Thyroid gland (tissue), 4 donors: ENCODE measurements around the gene RNF227.

Experiments
- POLR2A ChIP-seq, 2 donors: fragments of 450-650 bp; IDR thresholded peaks; one replicate each; pipeline ENCODE4 v1.6.1; 2017; ENCODE audit warnings: antibody characterized with exemption in 2 of 2, mild to moderate bottlenecking in 2 of 2, moderate library complexity in 1 of 2
- TF ChIP-seq, protein P1 (sequence below), 6 experiments: fragments of 200-600 bp in 3 of 6; fragments of 450-650 bp in 3 of 6; sonication (generic) in 3 of 6; IDR thresholded peaks; one replicate each; pipeline ENCODE4 v1.5.1; 2016 to 2019; ENCODE audit warnings: antibody characterized with exemption in 6 of 6, mild to moderate bottlenecking in 2 of 6, inconsistent platforms in 1 of 6, moderate library complexity in 1 of 6

DNA sequence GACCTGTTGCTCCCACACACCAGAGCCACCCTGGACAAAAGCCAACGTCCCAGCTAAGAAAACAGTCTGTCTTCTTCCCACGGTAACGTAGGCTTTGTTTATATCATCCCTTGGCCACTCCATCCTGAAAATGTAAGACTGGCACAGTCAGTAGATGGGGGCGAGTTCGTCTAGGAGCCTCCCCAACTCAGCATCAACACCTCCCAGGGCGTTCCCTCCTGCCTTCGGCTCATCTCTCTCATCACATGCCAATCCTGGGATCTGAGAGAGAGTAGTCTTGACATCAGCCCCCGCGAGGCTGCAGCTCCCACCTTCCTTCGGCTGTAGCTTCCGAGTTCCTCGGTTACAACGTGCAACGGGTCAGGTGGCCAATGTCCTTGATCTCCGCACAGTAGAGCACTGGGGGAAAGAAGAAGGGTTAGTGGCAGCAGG lies 894 bp downstream of the RNF227 start:
- no peak for TF ChIP-seq POLR2A (IDR thresholded peaks at IDR 0.05)
- TF ChIP-seq, protein P1, sequence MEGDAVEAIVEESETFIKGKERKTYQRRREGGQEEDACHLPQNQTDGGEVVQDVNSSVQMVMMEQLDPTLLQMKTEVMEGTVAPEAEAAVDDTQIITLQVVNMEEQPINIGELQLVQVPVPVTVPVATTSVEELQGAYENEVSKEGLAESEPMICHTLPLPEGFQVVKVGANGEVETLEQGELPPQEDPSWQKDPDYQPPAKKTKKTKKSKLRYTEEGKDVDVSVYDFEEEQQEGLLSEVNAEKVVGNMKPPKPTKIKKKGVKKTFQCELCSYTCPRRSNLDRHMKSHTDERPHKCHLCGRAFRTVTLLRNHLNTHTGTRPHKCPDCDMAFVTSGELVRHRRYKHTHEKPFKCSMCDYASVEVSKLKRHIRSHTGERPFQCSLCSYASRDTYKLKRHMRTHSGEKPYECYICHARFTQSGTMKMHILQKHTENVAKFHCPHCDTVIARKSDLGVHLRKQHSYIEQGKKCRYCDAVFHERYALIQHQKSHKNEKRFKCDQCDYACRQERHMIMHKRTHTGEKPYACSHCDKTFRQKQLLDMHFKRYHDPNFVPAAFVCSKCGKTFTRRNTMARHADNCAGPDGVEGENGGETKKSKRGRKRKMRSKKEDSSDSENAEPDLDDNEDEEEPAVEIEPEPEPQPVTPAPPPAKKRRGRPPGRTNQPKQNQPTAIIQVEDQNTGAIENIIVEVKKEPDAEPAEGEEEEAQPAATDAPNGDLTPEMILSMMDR (IDR thresholded peaks at IDR 0.05) = no peak
